GM10266 (cell line): ENCODE measurements around the gene FMNL2.

Source experiments
- DNase-seq: peaks from one replicate; pipeline ENCODE4 v3.0.0; 2012; ENCODE audit errors: extremely low spot score
- CTCF ChIP-seq: IDR thresholded peaks from 2 replicates; pipeline ENCODE4 v1.5.1; 2012; ENCODE audit warnings: mild to moderate bottlenecking, low read depth; ENCODE audit not compliant: control insufficient read depth, insufficient read depth; ENCODE audit errors: missing control alignments

Gene FMNL2

GRCh38 chr2:152571048-152571766 lies 236.2 kb downstream of the FMNL2 start:
- no peak for TF ChIP-seq CTCF
- no peak for DNase-seq

GRCh38 chr2:152572031-152572430 lies 237.1 kb downstream of the FMNL2 start:
- DNase-seq, result no peak
- no peak for TF ChIP-seq CTCF

GRCh38 chr2:152573168-152573567 lies 238.2 kb downstream of the FMNL2 start:
- TF ChIP-seq CTCF, result no peak
- DNase-seq, result peak; percentile 62

GRCh38 chr2:152577579-152577978 lies 242.6 kb downstream of the FMNL2 start:
- DNase-seq, result no peak
- no peak for TF ChIP-seq CTCF

- no peak for DNase-seq
- no peak for TF ChIP-seq CTCF
These were observed 243.6 kb downstream of the FMNL2 start for GRCh38 chr2:152578573-152578972.

- DNase-seq, result no peak
These were observed 245.7 kb downstream of the FMNL2 start for GRCh38 chr2:152580714-152581113.

More at GRCh38 chr2:152580714-152581113, 245.7 kb downstream of the FMNL2 start:
- no peak for TF ChIP-seq CTCF
